K562 (cell line): ENCODE measurements around the gene AP5M1.

ENCODE experiments used
- LEF1 ChIP-seq: fragments of 450-650 bp; IDR thresholded peaks from 2 replicates; pipeline ENCODE4 v1.6.1; 2016; ENCODE audit warnings: mild to moderate bottlenecking
- ZNF324 ChIP-seq: fragments of 250-450 bp; sonication (Bioruptor Pico); IDR thresholded peaks from 2 replicates; pipeline ENCODE4 v1.4.0; 2020; ENCODE audit warnings: mild to moderate bottlenecking
- TF ChIP-seq, protein P1 (sequence below), 2 experiments: fragments of 450-650 bp; formaldehyde crosslinking in 1 of 2; IDR thresholded peaks; 2 replicates each; pipeline versions ENCODE4 v1.4.0 to v1.6.1; 2014 to 2020; ENCODE audit warnings: mild to moderate bottlenecking in 2 of 2, borderline replicate concordance in 1 of 2, low read depth in 1 of 2
- TF ChIP-seq, protein P2 (sequence below): sonication (generic); formaldehyde crosslinking; IDR thresholded peaks from 2 replicates; pipeline ENCODE4 v1.5.0; 2020; ENCODE audit warnings: missing genetic modification reagents
- TF ChIP-seq, protein P3 (sequence below), 3 experiments: IDR thresholded peaks in 2 of 3; conservative IDR thresholded peaks in 1 of 3; 2 replicates each; pipeline ENCODE4 v1.5.1; 2011 to 2012; ENCODE audit warnings: low read length in 3 of 3, mild to moderate bottlenecking in 3 of 3, control low read depth in 2 of 3, improper control_type of control experiment in 1 of 3, inconsistent platforms in 1 of 3, low read depth in 1 of 3, mixed read lengths in 1 of 3, moderate library complexity in 1 of 3; ENCODE audit not compliant: insufficient read depth in 2 of 3
- TF ChIP-seq, protein P4 (sequence below): fragments of 200-400 bp; formaldehyde crosslinking; IDR thresholded peaks from 2 replicates; pipeline ENCODE4 v1.6.1; 2017; ENCODE audit warnings: mild to moderate bottlenecking, low read depth, low read length, moderate library complexity

DNA sequence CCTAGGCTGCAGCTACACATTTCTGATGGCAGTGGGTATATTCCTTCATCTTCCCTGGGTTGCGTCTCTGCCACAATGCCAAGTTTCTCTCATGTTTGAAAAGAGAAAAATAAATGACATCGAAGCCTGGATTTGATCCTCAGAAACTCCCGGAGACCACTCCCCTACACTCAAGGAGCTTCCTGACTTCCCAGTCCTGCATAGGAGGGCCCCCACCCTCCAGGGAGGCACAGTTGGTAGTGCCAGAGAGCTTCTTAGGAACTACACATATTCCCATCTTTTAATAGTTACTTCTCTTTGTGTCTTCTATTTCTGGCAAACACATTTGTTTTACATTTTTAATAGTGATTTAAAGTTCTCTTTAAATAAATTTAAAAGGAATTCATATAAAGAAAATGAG, 30.7 kb downstream of the AP5M1 start:
- no peak for TF ChIP-seq LEF1
- TF ChIP-seq, protein P1, sequence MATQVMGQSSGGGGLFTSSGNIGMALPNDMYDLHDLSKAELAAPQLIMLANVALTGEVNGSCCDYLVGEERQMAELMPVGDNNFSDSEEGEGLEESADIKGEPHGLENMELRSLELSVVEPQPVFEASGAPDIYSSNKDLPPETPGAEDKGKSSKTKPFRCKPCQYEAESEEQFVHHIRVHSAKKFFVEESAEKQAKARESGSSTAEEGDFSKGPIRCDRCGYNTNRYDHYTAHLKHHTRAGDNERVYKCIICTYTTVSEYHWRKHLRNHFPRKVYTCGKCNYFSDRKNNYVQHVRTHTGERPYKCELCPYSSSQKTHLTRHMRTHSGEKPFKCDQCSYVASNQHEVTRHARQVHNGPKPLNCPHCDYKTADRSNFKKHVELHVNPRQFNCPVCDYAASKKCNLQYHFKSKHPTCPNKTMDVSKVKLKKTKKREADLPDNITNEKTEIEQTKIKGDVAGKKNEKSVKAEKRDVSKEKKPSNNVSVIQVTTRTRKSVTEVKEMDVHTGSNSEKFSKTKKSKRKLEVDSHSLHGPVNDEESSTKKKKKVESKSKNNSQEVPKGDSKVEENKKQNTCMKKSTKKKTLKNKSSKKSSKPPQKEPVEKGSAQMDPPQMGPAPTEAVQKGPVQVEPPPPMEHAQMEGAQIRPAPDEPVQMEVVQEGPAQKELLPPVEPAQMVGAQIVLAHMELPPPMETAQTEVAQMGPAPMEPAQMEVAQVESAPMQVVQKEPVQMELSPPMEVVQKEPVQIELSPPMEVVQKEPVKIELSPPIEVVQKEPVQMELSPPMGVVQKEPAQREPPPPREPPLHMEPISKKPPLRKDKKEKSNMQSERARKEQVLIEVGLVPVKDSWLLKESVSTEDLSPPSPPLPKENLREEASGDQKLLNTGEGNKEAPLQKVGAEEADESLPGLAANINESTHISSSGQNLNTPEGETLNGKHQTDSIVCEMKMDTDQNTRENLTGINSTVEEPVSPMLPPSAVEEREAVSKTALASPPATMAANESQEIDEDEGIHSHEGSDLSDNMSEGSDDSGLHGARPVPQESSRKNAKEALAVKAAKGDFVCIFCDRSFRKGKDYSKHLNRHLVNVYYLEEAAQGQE (IDR thresholded peaks at IDR 0.05; ENCODE audit: borderline replicate concordance), result no peak
- TF ChIP-seq, protein P1 (CRISPR knock-in tag; IDR thresholded peaks at IDR 0.05; ENCODE audit: low read depth), result no peak
- TF ChIP-seq, protein P2, sequence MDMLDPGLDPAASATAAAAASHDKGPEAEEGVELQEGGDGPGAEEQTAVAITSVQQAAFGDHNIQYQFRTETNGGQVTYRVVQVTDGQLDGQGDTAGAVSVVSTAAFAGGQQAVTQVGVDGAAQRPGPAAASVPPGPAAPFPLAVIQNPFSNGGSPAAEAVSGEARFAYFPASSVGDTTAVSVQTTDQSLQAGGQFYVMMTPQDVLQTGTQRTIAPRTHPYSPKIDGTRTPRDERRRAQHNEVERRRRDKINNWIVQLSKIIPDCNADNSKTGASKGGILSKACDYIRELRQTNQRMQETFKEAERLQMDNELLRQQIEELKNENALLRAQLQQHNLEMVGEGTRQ, result no peak
- TF ChIP-seq ZNF324 (CRISPR knock-in tag), result no peak
- TF ChIP-seq, protein P3, sequence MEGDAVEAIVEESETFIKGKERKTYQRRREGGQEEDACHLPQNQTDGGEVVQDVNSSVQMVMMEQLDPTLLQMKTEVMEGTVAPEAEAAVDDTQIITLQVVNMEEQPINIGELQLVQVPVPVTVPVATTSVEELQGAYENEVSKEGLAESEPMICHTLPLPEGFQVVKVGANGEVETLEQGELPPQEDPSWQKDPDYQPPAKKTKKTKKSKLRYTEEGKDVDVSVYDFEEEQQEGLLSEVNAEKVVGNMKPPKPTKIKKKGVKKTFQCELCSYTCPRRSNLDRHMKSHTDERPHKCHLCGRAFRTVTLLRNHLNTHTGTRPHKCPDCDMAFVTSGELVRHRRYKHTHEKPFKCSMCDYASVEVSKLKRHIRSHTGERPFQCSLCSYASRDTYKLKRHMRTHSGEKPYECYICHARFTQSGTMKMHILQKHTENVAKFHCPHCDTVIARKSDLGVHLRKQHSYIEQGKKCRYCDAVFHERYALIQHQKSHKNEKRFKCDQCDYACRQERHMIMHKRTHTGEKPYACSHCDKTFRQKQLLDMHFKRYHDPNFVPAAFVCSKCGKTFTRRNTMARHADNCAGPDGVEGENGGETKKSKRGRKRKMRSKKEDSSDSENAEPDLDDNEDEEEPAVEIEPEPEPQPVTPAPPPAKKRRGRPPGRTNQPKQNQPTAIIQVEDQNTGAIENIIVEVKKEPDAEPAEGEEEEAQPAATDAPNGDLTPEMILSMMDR (IDR thresholded peaks at IDR 0.05 in 2 of 3, conservative IDR thresholded peaks at IDR 0.05 in 1 of 3; ENCODE audit: insufficient read depth in 2 of 3, low read depth in 1 of 3, low read length in 3 of 3), result no peak
- TF ChIP-seq, protein P4, sequence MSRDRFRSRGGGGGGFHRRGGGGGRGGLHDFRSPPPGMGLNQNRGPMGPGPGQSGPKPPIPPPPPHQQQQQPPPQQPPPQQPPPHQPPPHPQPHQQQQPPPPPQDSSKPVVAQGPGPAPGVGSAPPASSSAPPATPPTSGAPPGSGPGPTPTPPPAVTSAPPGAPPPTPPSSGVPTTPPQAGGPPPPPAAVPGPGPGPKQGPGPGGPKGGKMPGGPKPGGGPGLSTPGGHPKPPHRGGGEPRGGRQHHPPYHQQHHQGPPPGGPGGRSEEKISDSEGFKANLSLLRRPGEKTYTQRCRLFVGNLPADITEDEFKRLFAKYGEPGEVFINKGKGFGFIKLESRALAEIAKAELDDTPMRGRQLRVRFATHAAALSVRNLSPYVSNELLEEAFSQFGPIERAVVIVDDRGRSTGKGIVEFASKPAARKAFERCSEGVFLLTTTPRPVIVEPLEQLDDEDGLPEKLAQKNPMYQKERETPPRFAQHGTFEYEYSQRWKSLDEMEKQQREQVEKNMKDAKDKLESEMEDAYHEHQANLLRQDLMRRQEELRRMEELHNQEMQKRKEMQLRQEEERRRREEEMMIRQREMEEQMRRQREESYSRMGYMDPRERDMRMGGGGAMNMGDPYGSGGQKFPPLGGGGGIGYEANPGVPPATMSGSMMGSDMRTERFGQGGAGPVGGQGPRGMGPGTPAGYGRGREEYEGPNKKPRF, result no peak
